GM12878 (cell line): ENCODE measurements around the gene FTO. TPM values are rescaled to one million over a fixed set of nuclear protein-coding genes. Genes with fewer than 3 reads are reported as not detected.

Experiments
- ATAC-seq: fragments of 200-7000 bp; cut with Tn5 transposase; 3 replicates; pipeline ENCODE4 v1.9.1; 2020; ENCODE audit warnings: mild to moderate bottlenecking, moderate library complexity
- BruUV-seq: library from RNA; stranded (reverse); fragments of 400-500 nt; replicated peaks from 2 replicates; lab custom pipeline; 2021; lab: Mats Ljungman, UMichigan
- CTCF ChIA-PET: fragments of 300-600 bp; sonication (Branson Sonifier 250); formaldehyde crosslinking; extraction: SDS; loops from one replicate; lab custom pipeline; 2021; ENCODE audit warnings: inconsistent platforms; lab: Yijun Ruan, JAX
- POLR2A ChIA-PET: fragments of 350-600 bp; formaldehyde crosslinking; extraction: SDS; loops from one replicate; lab custom pipeline; 2021; ENCODE audit warnings: inconsistent platforms; lab: Charles Lee
- RAD21 ChIA-PET: fragments of 300-600 bp; sonication (Branson Sonifier 250); formaldehyde crosslinking; loops from one replicate; lab custom pipeline; 2023; ENCODE audit warnings: antibody characterized with exemption; ENCODE audit not compliant: unreplicated experiment; lab: Charles Lee
- SMC1A ChIA-PET: fragments of 300-600 bp; sonication (Branson Sonifier 250); formaldehyde crosslinking; loops from one replicate; lab custom pipeline; 2023; ENCODE audit not compliant: unreplicated experiment, uncharacterized antibody; lab: Charles Lee
- DNase-seq: peaks from one replicate; pipeline ENCODE4 v3.0.0-alpha.2; 2011; ENCODE audit warnings: low read depth, low spot score
- FAIRE-seq: peaks from 3 replicates; lab custom pipeline; 2011; peaks lifted over from hg19 to GRCh38; lab: Jason Lieb, UNC
- H2AFZ ChIP-seq: 2 replicates; pipeline ENCODE4 v1.6.0; 2011; ENCODE audit warnings: low read depth, low read length, control low read depth; ENCODE audit not compliant: control insufficient read depth
- H3K27ac ChIP-seq: 2 replicates; pipeline ENCODE4 v1.5.1; 2011; ENCODE audit warnings: control low read depth; ENCODE audit not compliant: control insufficient read depth, insufficient read depth
- H3K27me3 ChIP-seq, 2 experiments: replicated peaks in 1 of 2; 2 replicates each; pipeline versions ENCODE4 v1.6.0 to v1.6.1; 2011; ENCODE audit warnings: low read length in 1 of 2; ENCODE audit not compliant: control insufficient read depth in 2 of 2, insufficient read depth in 2 of 2
- H3K36me3 ChIP-seq, 2 experiments: 2 replicates each; pipeline ENCODE4 v1.5.1; 2011; ENCODE audit warnings: low read length in 1 of 2; ENCODE audit not compliant: control insufficient read depth in 2 of 2, insufficient read depth in 2 of 2
- H3K4me1 ChIP-seq: 2 replicates; pipeline ENCODE4 v1.6.1; 2011; ENCODE audit warnings: mild to moderate bottlenecking, low read length, moderate library complexity, mixed read lengths; ENCODE audit not compliant: control insufficient read depth, insufficient read depth
- H3K4me2 ChIP-seq: 2 replicates; pipeline ENCODE4 v1.6.0; 2011; ENCODE audit warnings: control low read depth; ENCODE audit not compliant: control insufficient read depth, insufficient read depth
- H3K4me3 ChIP-seq: fragments of 200-600 bp; sonication (generic); 2 replicates; pipeline ENCODE4 v1.5.1; 2016
- H3K79me2 ChIP-seq: 2 replicates; pipeline ENCODE4 v1.6.0; 2011; ENCODE audit warnings: low read length; ENCODE audit not compliant: control insufficient read depth, insufficient read depth
- H3K9ac ChIP-seq: 2 replicates; pipeline ENCODE4 v1.8.0; 2011; ENCODE audit warnings: low read length, control low read depth, mixed read lengths; ENCODE audit not compliant: control insufficient read depth, insufficient read depth
- H3K9me3 ChIP-seq: replicated peaks from 3 replicates; pipeline ENCODE4 v1.5.1; 2011; ENCODE audit warnings: mild to moderate bottlenecking, low read length; ENCODE audit not compliant: control insufficient read depth, insufficient read depth
- H4K20me1 ChIP-seq: 2 replicates; pipeline ENCODE4 v1.6.0; 2011; ENCODE audit not compliant: control insufficient read depth, insufficient read depth
- BHLHE40 ChIP-seq, 2 experiments: fragments of 450-650 bp in 1 of 2; IDR thresholded peaks; 2 replicates each; pipeline ENCODE4 v1.6.1; 2011 to 2017; ENCODE audit warnings: low read depth in 2 of 2, borderline replicate concordance in 1 of 2, improper control_type of control experiment in 1 of 2, low read length in 1 of 2, mild to moderate bottlenecking in 1 of 2
- KAT2A ChIP-seq: conservative IDR thresholded peaks from 2 replicates; pipeline ENCODE4 v1.6.1; 2011; ENCODE audit warnings: low read depth, low read length; ENCODE audit not compliant: control insufficient read depth
- MLLT1 ChIP-seq: fragments of 450-650 bp; IDR thresholded peaks from 2 replicates; pipeline ENCODE4 v1.6.1; 2016; ENCODE audit warnings: mild to moderate bottlenecking
- MYB ChIP-seq: fragments of 150-350 bp; IDR thresholded peaks from 2 replicates; pipeline ENCODE4 v1.6.1; 2014; ENCODE audit warnings: mild to moderate bottlenecking, low read depth, low read length, borderline replicate concordance
- NR2F1 ChIP-seq: fragments of 450-650 bp; conservative IDR thresholded peaks from 2 replicates; pipeline ENCODE4 v1.6.1; 2017; ENCODE audit warnings: mild to moderate bottlenecking
- POU2F2 ChIP-seq: IDR thresholded peaks from 3 replicates; pipeline ENCODE4 v1.6.1; 2011; ENCODE audit warnings: low read depth, mild to moderate bottlenecking, low read length, borderline replicate concordance
- RUNX3 ChIP-seq: IDR thresholded peaks from 2 replicates; pipeline ENCODE4 v1.6.1; 2012; ENCODE audit warnings: low read length, inconsistent platforms
- SKIL ChIP-seq: fragments of 450-650 bp; IDR thresholded peaks from 2 replicates; pipeline ENCODE4 v1.6.1; 2017; ENCODE audit warnings: mild to moderate bottlenecking, low read depth, inconsistent platforms; ENCODE audit not compliant: poor library complexity, severe bottlenecking
- ZNF384 ChIP-seq: IDR thresholded peaks from 2 replicates; pipeline ENCODE4 v1.6.1; 2012; ENCODE audit warnings: low read depth, mild to moderate bottlenecking, low read length, improper control_type of control experiment, borderline replicate concordance
- WGBS: methylation state at CpG from one replicate; pipeline ENCODE4 v1.1.6; 2016; ENCODE audit warnings: low lambda C conversion rate; ENCODE audit not compliant: insufficient replicate concordance, insufficient coverage; ENCODE audit errors: missing lambda C conversion rate; 5-methylcytosine and 5-hydroxymethylcytosine counted together
- in situ Hi-C: fragments of 300-500 bp; cut with MboI; formaldehyde crosslinking; loops from 9 replicates; pipeline ENCODE4 v1.14.3; 2018; ENCODE audit warnings: mixed read lengths
- intact Hi-C: fragments of 100-400 bp; cut with micrococcal nuclease; formaldehyde crosslinking; loops from one replicate; pipeline ENCODE4 v1.14.2; 2022; ENCODE audit not compliant: unreplicated experiment
- polyA plus RNA-seq, 11 experiments: library from polyadenylated mRNA; depleted of rRNA in 4 of 11; unstranded in 6 of 11; stranded (reverse) in 5 of 11; fragments of >200 nt; fragmentation: Nextera tagmentation in 4 of 11; fragmentation: Illumina TruSeq in 1 of 11; extraction: Ambion mirVana in 4 of 11; extraction: Trizol in 1 of 11; gene quantifications; 1 replicate in 1 of 11; 2 replicates in 10 of 11; pipeline versions ENCODE4 v1.2.1 to v1.2.3, GENCODE V29; 2011 to 2016; ENCODE audit warnings: inconsistent platforms in 2 of 11, missing spikeins in 2 of 11, low read depth in 1 of 11
- total RNA-seq, 4 experiments: library from RNA; depleted of rRNA in 3 of 4; stranded (reverse); fragments of >200 nt in 3 of 4; fragmentation: Illumina TruSeq in 1 of 4; extraction: Trizol in 1 of 4; gene quantifications; 2 replicates each; pipeline versions ENCODE4 v1.2.1 to v1.2.3, GENCODE V29; 2013 to 2021

FTO gene
- total and polyA plus RNA-seq, 10 of the 15 experiments (the other 5 are each of a cell fraction or from before 2014, with no cell fraction given) = 20.1 to 55.0 (median 47.0) TPM

- TF ChIP-seq MLLT1 = no peak
Observed at GRCh38 chr16:53839150-53839549, 135.2 kb downstream of the FTO start (continued).

- intact Hi-C loops = no loop called here
- peak; percentile 19 for DNase-seq
- Histone ChIP-seq H3K27ac (no peak overlapping the region), H3K79me2 (no peaks in the 10 kb centered on the region), H3K9me3 (no peaks in the 10 kb centered on the region), H3K27me3 (no peaks in the 10 kb centered on the region), H4K20me1 (no peaks in the 10 kb centered on the region), H3K36me3 (no peaks in the 10 kb centered on the region), H3K4me1 (peaks cover 4% of the 10 kb centered on the region), H3K9ac (no peak overlapping the region), H3K4me3 (no peak overlapping the region), H3K4me2 (no peak overlapping the region), H2AFZ (no peak overlapping the region; the same call in 1 of the 2 replicates)
- 3% methylated on average over 4 of the region's 4 CpGs for WGBS
- no TSS peak for BruUV-seq
- ChIA-PET RAD21 (interaction anchor here (0.8 kb wide), 1 partner anchor 68 kb away, joined by 3 read pairs; no protein-coding TSS in a partner anchor), POLR2A (interaction anchor here (1.2 kb wide), 1 partner anchor 15 kb away, joined by 4 read pairs; no protein-coding TSS in a partner anchor), SMC1A (interaction anchor here (0.6 to 0.7 kb wide), 3 partner anchors 56 to 291 kb away, joined by 3 to 4 read pairs (median 3); no protein-coding TSS in a partner anchor), CTCF (no interaction called here)
- peak; percentile 30; the same call in 1 of the 2 replicates for TF ChIP-seq RUNX3
- TF ChIP-seq MYB = no peak
- TF ChIP-seq BHLHE40 (IDR thresholded peaks at IDR 0.05; ENCODE audit: borderline replicate concordance in 1 of 2, low read depth in 2 of 2, low read length in 1 of 2) = peak; percentile 59 to 62; a peak in 2 of 4 replicates
- TF ChIP-seq SKIL = peak; percentile 41
- TF ChIP-seq KAT2A = no peak
- TF ChIP-seq NR2F1 = peak; percentile 74
- no peak for TF ChIP-seq ZNF384
- TF ChIP-seq POU2F2 = peak; percentile 21; the same call in 1 of the 3 replicates
- FAIRE-seq = no peak
- ATAC-seq = peak; percentile 67
- in situ Hi-C loops = no loop called here
Observed at GRCh38 chr16:53840456-53840855, 136.5 kb downstream of the FTO start.
